RWPE2 (cell line): ENCODE measurements around the gene SEC61B.

Experiments used
- ATAC-seq: fragments of 200-7000 bp; cut with Tn5 transposase; 3 replicates; pipeline ENCODE4 v1.9.1; 2021; ENCODE audit warnings: low read depth
- DNase-seq: peaks from one replicate; pipeline ENCODE4 v3.0.0-alpha.2; 2020; ENCODE audit warnings: low spot score
- H3K27ac ChIP-seq: fragments of 450-650 bp; 2 replicates; pipeline ENCODE4 v1.5.1; 2017; ENCODE audit warnings: mild to moderate bottlenecking; ENCODE audit not compliant: poor library complexity, severe bottlenecking
- H3K27me3 ChIP-seq: fragments of 250-450 bp; sonication (Bioruptor Pico); 2 replicates; pipeline ENCODE4 v1.5.1; 2021; ENCODE audit warnings: mild to moderate bottlenecking, moderate library complexity; ENCODE audit not compliant: insufficient read depth, poor library complexity, severe bottlenecking
- H3K36me3 ChIP-seq: fragments of 250-450 bp; sonication (Bioruptor Pico); 2 replicates; pipeline ENCODE4 v1.5.1; 2020; ENCODE audit warnings: low read depth, mild to moderate bottlenecking, moderate library complexity
- H3K4me1 ChIP-seq: fragments of 250-450 bp; sonication (Bioruptor Pico); 2 replicates; pipeline ENCODE4 v1.5.1; 2021; ENCODE audit warnings: mild to moderate bottlenecking, moderate library complexity; ENCODE audit not compliant: insufficient read depth, poor library complexity, severe bottlenecking
- H3K4me3 ChIP-seq: fragments of 250-450 bp; sonication (Bioruptor Pico); 2 replicates; pipeline ENCODE4 v1.5.1; 2021; ENCODE audit warnings: mild to moderate bottlenecking, moderate library complexity; ENCODE audit not compliant: severe bottlenecking
- H3K9me3 ChIP-seq: fragments of 250-450 bp; sonication (Bioruptor Pico); 2 replicates; pipeline ENCODE4 v1.5.1; 2021; ENCODE audit warnings: mild to moderate bottlenecking, moderate library complexity; ENCODE audit not compliant: severe bottlenecking
- TF ChIP-seq, protein P1 (sequence below): fragments of 450-650 bp; IDR thresholded peaks from one replicate; pipeline ENCODE4 v1.5.1; 2017; ENCODE audit warnings: mild to moderate bottlenecking, moderate library complexity; ENCODE audit not compliant: poor library complexity, severe bottlenecking

The SEC61B gene

DNA sequence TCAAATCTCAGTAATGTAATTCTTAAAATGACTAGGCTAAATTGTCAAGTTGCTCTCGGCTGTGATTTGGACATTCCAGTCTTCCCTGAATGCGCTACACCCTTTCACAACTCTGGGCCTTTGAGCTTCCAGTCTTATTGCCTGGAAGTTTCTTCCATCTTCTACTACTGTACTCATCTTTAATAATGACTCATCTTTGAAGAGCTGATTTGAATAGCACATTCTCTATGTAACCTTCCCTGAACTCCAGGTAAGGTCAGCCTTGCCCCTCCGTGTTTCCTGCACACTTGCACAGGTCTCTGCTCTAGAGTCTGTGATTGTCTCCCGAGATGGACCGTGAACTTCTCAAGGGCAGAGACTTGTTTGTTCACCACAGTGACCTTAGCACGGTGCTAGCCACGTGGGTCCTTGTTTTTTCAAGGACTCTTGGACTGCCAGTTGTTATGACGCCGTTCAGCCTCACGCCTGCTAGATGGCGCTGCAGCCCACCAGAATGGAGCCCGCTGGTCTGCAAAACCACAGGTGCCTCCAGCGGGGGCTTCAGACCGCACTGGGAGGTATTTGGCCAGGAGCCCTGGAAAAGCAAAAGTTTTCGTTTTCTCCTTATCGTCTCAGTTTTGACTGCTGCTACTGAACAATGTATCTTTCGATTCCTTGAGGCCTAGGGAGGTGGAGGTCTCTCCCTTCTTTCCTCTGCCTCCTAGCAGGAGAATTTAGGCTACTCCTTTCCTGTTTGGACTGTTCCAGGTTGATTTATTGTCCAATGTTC, 44.4 kb downstream of the SEC61B start:
- no peaks in the 10 kb centered on the region for H3K27me3 ChIP-seq
- H3K4me3 ChIP-seq: no peak overlapping the region
- no peaks in the 10 kb centered on the region for H3K4me1 ChIP-seq
- ATAC-seq: peak; percentile 49; the same call in 1 of the 3 replicates
- no peak for DNase-seq
- TF ChIP-seq, protein P1, sequence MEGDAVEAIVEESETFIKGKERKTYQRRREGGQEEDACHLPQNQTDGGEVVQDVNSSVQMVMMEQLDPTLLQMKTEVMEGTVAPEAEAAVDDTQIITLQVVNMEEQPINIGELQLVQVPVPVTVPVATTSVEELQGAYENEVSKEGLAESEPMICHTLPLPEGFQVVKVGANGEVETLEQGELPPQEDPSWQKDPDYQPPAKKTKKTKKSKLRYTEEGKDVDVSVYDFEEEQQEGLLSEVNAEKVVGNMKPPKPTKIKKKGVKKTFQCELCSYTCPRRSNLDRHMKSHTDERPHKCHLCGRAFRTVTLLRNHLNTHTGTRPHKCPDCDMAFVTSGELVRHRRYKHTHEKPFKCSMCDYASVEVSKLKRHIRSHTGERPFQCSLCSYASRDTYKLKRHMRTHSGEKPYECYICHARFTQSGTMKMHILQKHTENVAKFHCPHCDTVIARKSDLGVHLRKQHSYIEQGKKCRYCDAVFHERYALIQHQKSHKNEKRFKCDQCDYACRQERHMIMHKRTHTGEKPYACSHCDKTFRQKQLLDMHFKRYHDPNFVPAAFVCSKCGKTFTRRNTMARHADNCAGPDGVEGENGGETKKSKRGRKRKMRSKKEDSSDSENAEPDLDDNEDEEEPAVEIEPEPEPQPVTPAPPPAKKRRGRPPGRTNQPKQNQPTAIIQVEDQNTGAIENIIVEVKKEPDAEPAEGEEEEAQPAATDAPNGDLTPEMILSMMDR: peak; percentile 74
- no peaks in the 10 kb centered on the region for H3K9me3 ChIP-seq
- no peak overlapping the region for H3K27ac ChIP-seq
- no peaks in the 10 kb centered on the region for H3K36me3 ChIP-seq

DNA sequence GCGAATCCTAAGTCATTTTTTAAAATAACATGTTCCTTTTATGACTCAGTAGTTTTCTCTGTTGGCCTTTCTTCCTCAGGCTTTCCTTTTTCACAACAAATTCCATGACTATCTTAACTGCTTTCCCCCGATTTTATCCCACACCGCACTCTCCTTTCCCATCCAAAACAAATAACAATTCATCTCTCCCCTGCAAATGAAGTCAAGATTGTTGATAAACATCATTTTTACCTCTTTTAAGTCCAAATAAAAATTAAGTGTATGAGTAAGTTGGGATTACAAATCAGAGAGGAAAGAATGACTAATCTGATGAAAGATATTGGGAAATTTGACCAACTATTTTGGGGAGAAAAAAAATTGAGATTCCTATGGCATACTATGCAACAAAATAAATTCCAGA, 47.3 kb downstream of the SEC61B start:
- no peak for DNase-seq
- TF ChIP-seq, protein P1: no peak
- Histone ChIP-seq H3K36me3 (no peaks in the 10 kb centered on the region), H3K4me3 (no peak overlapping the region), H3K27ac (no peak overlapping the region), H3K27me3 (no peaks in the 10 kb centered on the region), H3K4me1 (no peaks in the 10 kb centered on the region), H3K9me3 (no peaks in the 10 kb centered on the region)
- ATAC-seq: no peak

DNA sequence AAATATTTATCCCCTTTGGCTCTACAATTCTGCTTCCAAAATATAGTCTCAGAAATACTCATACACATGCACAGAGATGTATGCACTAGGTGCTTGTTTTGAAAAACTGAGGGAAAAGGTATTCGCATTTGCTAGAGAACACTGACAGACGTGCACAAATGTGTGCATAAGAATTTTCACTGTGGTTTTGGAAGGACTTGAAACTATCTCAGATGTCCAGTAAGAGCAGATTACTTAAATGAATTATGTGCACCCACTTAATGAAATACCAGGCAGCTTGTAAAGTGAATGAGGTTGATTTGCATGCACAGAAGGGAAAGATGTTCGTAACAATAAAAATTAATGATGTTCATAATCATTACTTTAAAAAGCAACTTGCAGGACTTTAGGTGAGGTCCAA, 48.4 kb downstream of the SEC61B start:
- TF ChIP-seq, protein P1: no peak
- Histone ChIP-seq H3K27me3 (no peaks in the 10 kb centered on the region), H3K36me3 (no peaks in the 10 kb centered on the region), H3K9me3 (no peaks in the 10 kb centered on the region), H3K4me3 (no peak overlapping the region), H3K27ac (no peak overlapping the region), H3K4me1 (no peaks in the 10 kb centered on the region)
- DNase-seq (no peak), ATAC-seq (no peak)

DNA sequence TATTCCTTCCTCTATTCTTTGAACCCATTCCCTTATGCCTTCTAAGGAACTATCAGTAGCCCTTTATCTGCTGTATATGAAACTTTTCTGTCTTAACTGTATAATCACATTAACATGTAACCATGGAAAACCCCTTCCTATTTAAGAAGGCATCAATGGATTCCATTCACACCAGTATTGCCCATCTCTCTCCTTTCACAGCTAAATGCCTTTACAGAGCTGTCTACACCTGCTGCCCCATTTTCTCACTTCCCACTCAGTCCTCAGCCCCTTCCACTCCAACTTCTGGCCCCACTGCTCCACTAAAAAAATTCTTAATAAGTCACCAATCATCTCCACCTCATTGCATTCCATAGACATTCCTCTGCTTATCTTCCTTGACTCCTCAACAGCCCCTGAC, 50.8 kb downstream of the SEC61B start:
- ATAC-seq: no peak

More for the DNA sequence above, 50.8 kb downstream of the SEC61B start:
- H3K36me3 ChIP-seq: no peaks in the 10 kb centered on the region
- no peaks in the 10 kb centered on the region for H3K4me1 ChIP-seq
- H3K4me3 ChIP-seq: no peak overlapping the region
- H3K27ac ChIP-seq: no peak overlapping the region
- H3K9me3 ChIP-seq: no peaks in the 10 kb centered on the region
- TF ChIP-seq, protein P1: no peak
- H3K27me3 ChIP-seq: no peaks in the 10 kb centered on the region
- DNase-seq: no peak
